H1 (cell line): Measurements from ENCODE around the gene MCCC1.

ENCODE experiments used
- BACH1 ChIP-seq: IDR thresholded peaks from 2 replicates; pipeline ENCODE4 v1.6.1; 2012; ENCODE audit warnings: low read length, improper control_type of control experiment
- CBX8 ChIP-seq: fragments of 300-800, 300-1000 bp; sonication (generic); IDR thresholded peaks from 2 replicates; pipeline ENCODE4 v1.7.1; 2016; ENCODE audit warnings: low read depth, low read length, borderline replicate concordance
- POLR2A ChIP-seq, 2 experiments: IDR thresholded peaks; 1 replicate in 1 of 2; 2 replicates in 1 of 2; pipeline ENCODE4 v1.6.1; 2011; ENCODE audit warnings: low read depth in 2 of 2, low read length in 2 of 2, mild to moderate bottlenecking in 2 of 2; ENCODE audit errors: control extremely low read depth in 1 of 2
- RFX5 ChIP-seq: IDR thresholded peaks from 2 replicates; pipeline ENCODE4 v1.6.1; 2011; ENCODE audit warnings: low read depth, low read length, improper control_type of control experiment, borderline replicate concordance
- YY1 ChIP-seq: IDR thresholded peaks from 2 replicates; pipeline ENCODE4 v1.6.1; 2011; ENCODE audit warnings: low read depth, mild to moderate bottlenecking, low read length
- TF ChIP-seq, protein P1 (sequence below), 3 experiments: IDR thresholded peaks; 1 replicate in 2 of 3; 2 replicates in 1 of 3; pipeline versions ENCODE4 v1.5.1 to v1.6.1; 2011; ENCODE audit warnings: low read length in 3 of 3, mild to moderate bottlenecking in 3 of 3, inconsistent platforms in 2 of 3, low read depth in 1 of 3, moderate library complexity in 1 of 3; ENCODE audit not compliant: insufficient read depth in 1 of 3; ENCODE audit errors: control extremely low read depth in 1 of 3

DNA sequence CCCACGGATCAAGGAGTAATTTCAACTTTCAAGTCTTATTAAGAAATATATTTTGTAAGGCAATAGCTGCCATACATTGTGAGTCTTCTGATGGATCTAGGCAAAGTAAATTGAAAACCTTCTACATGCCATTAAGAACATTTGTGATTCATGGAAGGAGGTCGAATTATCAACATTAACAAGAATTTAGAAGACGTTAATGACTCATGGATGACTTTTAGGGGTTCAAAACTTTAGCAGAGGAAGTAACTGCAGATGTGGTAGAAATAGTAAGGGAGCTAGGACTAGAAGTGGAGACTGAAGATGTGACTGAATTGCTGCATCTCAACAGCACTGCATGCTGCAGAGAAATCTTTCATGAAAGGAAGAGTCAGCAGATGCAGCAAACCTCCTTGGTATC, 70.9 kb downstream of the MCCC1 start:
- no peak for TF ChIP-seq POLR2A (IDR thresholded peaks at IDR 0.05; ENCODE audit: control extremely low read depth in 1 of 2, low read depth in 2 of 2, low read length in 2 of 2)
- TF ChIP-seq, protein P1, sequence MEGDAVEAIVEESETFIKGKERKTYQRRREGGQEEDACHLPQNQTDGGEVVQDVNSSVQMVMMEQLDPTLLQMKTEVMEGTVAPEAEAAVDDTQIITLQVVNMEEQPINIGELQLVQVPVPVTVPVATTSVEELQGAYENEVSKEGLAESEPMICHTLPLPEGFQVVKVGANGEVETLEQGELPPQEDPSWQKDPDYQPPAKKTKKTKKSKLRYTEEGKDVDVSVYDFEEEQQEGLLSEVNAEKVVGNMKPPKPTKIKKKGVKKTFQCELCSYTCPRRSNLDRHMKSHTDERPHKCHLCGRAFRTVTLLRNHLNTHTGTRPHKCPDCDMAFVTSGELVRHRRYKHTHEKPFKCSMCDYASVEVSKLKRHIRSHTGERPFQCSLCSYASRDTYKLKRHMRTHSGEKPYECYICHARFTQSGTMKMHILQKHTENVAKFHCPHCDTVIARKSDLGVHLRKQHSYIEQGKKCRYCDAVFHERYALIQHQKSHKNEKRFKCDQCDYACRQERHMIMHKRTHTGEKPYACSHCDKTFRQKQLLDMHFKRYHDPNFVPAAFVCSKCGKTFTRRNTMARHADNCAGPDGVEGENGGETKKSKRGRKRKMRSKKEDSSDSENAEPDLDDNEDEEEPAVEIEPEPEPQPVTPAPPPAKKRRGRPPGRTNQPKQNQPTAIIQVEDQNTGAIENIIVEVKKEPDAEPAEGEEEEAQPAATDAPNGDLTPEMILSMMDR (IDR thresholded peaks at IDR 0.05; ENCODE audit: control extremely low read depth in 1 of 3, insufficient read depth in 1 of 3, low read depth in 1 of 3, low read length in 3 of 3) = no peak
- no peak for TF ChIP-seq YY1
- TF ChIP-seq CBX8 = no peak
- no peak for TF ChIP-seq RFX5
- no peak for TF ChIP-seq BACH1
